SK-N-SH (cell line): Measurements from ENCODE around the gene RAD51B.

ENCODE experiments used
- CHD2 ChIP-seq: fragments of 150-350 bp; IDR thresholded peaks from 2 replicates; pipeline ENCODE4 v1.6.1; 2018; ENCODE audit warnings: low read length; ENCODE audit not compliant: partially characterized antibody
- CTCF ChIP-seq: fragments of 200-600 bp; sonication (generic); IDR thresholded peaks from 2 replicates; pipeline ENCODE4 v1.6.1; 2017; ENCODE audit warnings: antibody characterized with exemption, mild to moderate bottlenecking, moderate library complexity
- EP300 ChIP-seq, 2 experiments: IDR thresholded peaks; 2 replicates each; pipeline versions ENCODE4 v1.4.0 to v1.6.1; 2012; ENCODE audit warnings: borderline replicate concordance in 1 of 2, low read depth in 1 of 2, low read length in 1 of 2
- EZH2phosphoT487 ChIP-seq: fragments of 200-600 bp; sonication (generic); IDR thresholded peaks from 2 replicates; pipeline ENCODE4 v1.6.1; 2017; ENCODE audit warnings: low read depth, mixed run types, mild to moderate bottlenecking, antibody characterized with exemption, moderate library complexity, borderline replicate concordance
- FOXJ3 ChIP-seq: sonication (generic); formaldehyde crosslinking; IDR thresholded peaks from 2 replicates; pipeline ENCODE4 v1.5.1; 2020; ENCODE audit warnings: mild to moderate bottlenecking, missing genetic modification reagents
- GABPA ChIP-seq: IDR thresholded peaks from 2 replicates; pipeline ENCODE4 v1.4.0; 2012; ENCODE audit warnings: low read depth, mild to moderate bottlenecking
- JUND ChIP-seq: IDR thresholded peaks from 2 replicates; pipeline ENCODE4 v1.4.0; 2012
- NRF1 ChIP-seq: IDR thresholded peaks from 2 replicates; pipeline ENCODE4 v1.6.1; 2012; ENCODE audit warnings: low read depth, mild to moderate bottlenecking, low read length
- POLR2AphosphoS5 ChIP-seq: IDR thresholded peaks from 2 replicates; pipeline ENCODE4 v1.6.1; 2012; ENCODE audit warnings: low read depth, low read length
- SIN3A ChIP-seq: IDR thresholded peaks from 2 replicates; pipeline ENCODE4 v1.6.1; 2012; ENCODE audit warnings: low read depth, mild to moderate bottlenecking, low read length, moderate library complexity, borderline replicate concordance
- USF2 ChIP-seq: fragments of 150-350 bp; IDR thresholded peaks from 2 replicates; pipeline ENCODE4 v1.6.1; 2017; ENCODE audit warnings: antibody characterized with exemption, low read length, low read depth, borderline replicate concordance

GRCh38 chr14:68748260-68748659, 928.7 kb downstream of the RAD51B start:
- TF ChIP-seq CTCF (no peak), CHD2 (no peak), GABPA (no peak), USF2 (no peak), EZH2phosphoT487 (no peak), FOXJ3 (CRISPR knock-in tag) (no peak), SIN3A (no peak), EP300 (IDR thresholded peaks at IDR 0.05; ENCODE audit: borderline replicate concordance in 1 of 2, low read depth in 1 of 2, low read length in 1 of 2) (no peak), JUND (no peak), NRF1 (no peak), POLR2AphosphoS5 (no peak)
